IMR-90 (cell line): ENCODE data around the gene TFB1M. TPM values are rescaled to one million over a fixed set of nuclear protein-coding genes. Genes with fewer than 3 reads are reported as not detected.

Source experiments
- ATAC-seq: fragments of 200-7000 bp; cut with Tn5 transposase; 2 replicates; pipeline ENCODE4 v1.9.1; 2020; ENCODE audit warnings: low read depth, mild to moderate bottlenecking, moderate library complexity
- BruUV-seq: library from RNA; stranded (reverse); fragments of 400-500 nt; replicated peaks from 2 replicates; lab custom pipeline; 2021; lab: Mats Ljungman, UMichigan
- CTCF ChIA-PET: fragments of 300-600 bp; formaldehyde crosslinking; extraction: SDS; loops from one replicate; lab custom pipeline; 2021; ENCODE audit warnings: antibody characterized with exemption; lab: Yijun Ruan, JAX
- POLR2A ChIA-PET: fragments of 300-600 bp; sonication (Branson Sonifier 250); formaldehyde crosslinking; loops from one replicate; lab custom pipeline; 2022; ENCODE audit warnings: antibody characterized with exemption; ENCODE audit not compliant: unreplicated experiment; lab: Charles Lee
- DNase-seq: peaks from one replicate; pipeline ENCODE4 v3.0.0; 2013
- H2AFZ ChIP-seq: replicated peaks from 2 replicates; pipeline ENCODE3; 2013; ENCODE audit warnings: low read length, mild to moderate bottlenecking; ENCODE audit not compliant: poor library complexity
- H2AK5ac ChIP-seq: 2 replicates; pipeline ENCODE4 v1.6.1; 2013; ENCODE audit warnings: low read depth, low read length, inconsistent platforms
- H2AK9ac ChIP-seq: replicated peaks from 2 replicates; pipeline ENCODE3; 2013; ENCODE audit warnings: mild to moderate bottlenecking, low read depth, low read length, moderate library complexity; ENCODE audit not compliant: poor library complexity
- H2BK120ac ChIP-seq: 2 replicates; pipeline ENCODE4 v1.6.1; 2013; ENCODE audit warnings: low read depth, low read length, inconsistent platforms
- H2BK15ac ChIP-seq: 3 replicates; pipeline ENCODE4 v1.6.1; 2013; ENCODE audit warnings: low read depth, low read length, inconsistent platforms
- H2BK20ac ChIP-seq: 2 replicates; pipeline ENCODE4 v1.6.1; 2013; ENCODE audit warnings: low read depth, mild to moderate bottlenecking, inconsistent platforms, low read length, moderate library complexity
- H2BK5ac ChIP-seq: 2 replicates; pipeline ENCODE4 v1.6.1; 2013; ENCODE audit warnings: mild to moderate bottlenecking, low read depth, low read length, inconsistent platforms; ENCODE audit not compliant: poor library complexity, severe bottlenecking
- H3K14ac ChIP-seq: replicated peaks from 2 replicates; pipeline ENCODE4 v1.6.1; 2013; ENCODE audit warnings: low read depth, low read length, inconsistent platforms
- H3K18ac ChIP-seq: 2 replicates; pipeline ENCODE4 v1.6.1; 2013; ENCODE audit warnings: low read depth, low read length, control low read depth
- H3K23ac ChIP-seq: 2 replicates; pipeline ENCODE4 v1.6.1; 2013; ENCODE audit warnings: low read depth, low read length, inconsistent platforms
- H3K27ac ChIP-seq: 2 replicates; pipeline ENCODE4 v1.5.1; 2013; ENCODE audit warnings: mild to moderate bottlenecking, control low read depth, low read length; ENCODE audit not compliant: insufficient read depth
- H3K27me3 ChIP-seq: 2 replicates; pipeline ENCODE4 v1.6.1; 2013; ENCODE audit warnings: low read length; ENCODE audit not compliant: control insufficient read depth, insufficient read depth
- H3K36me3 ChIP-seq: 2 replicates; pipeline ENCODE4 v1.6.1; 2013; ENCODE audit warnings: low read length, mixed read lengths; ENCODE audit not compliant: control insufficient read depth, insufficient read depth
- H3K4ac ChIP-seq: 2 replicates; pipeline ENCODE4 v1.6.1; 2013; ENCODE audit warnings: low read depth, low read length, inconsistent platforms
- H3K4me1 ChIP-seq: 2 replicates; pipeline ENCODE4 v1.6.1; 2013; ENCODE audit warnings: low read length, mixed read lengths; ENCODE audit not compliant: control insufficient read depth, insufficient read depth
- H3K4me2 ChIP-seq: 2 replicates; pipeline ENCODE4 v1.6.1; 2013; ENCODE audit warnings: low read depth, mild to moderate bottlenecking, control low read depth, low read length, moderate library complexity
- H3K4me3 ChIP-seq: 2 replicates; pipeline ENCODE4 v1.5.1; 2013; ENCODE audit warnings: low read depth, mild to moderate bottlenecking, control low read depth, low read length, moderate library complexity; ENCODE audit not compliant: insufficient read depth
- H3K56ac ChIP-seq: 2 replicates; pipeline ENCODE4 v1.6.1; 2013; ENCODE audit warnings: low read length, inconsistent platforms; ENCODE audit not compliant: insufficient read depth; ENCODE audit errors: extremely low read depth
- H3K79me1 ChIP-seq, 2 experiments: 2 replicates each; pipeline ENCODE4 v1.6.1; 2013; ENCODE audit warnings: low read length in 2 of 2, inconsistent platforms in 1 of 2, low read depth in 1 of 2
- H3K9ac ChIP-seq: 2 replicates; pipeline ENCODE4 v1.6.1; 2013; ENCODE audit warnings: low read depth, low read length, control low read depth
- H3K9me1 ChIP-seq: 2 replicates; pipeline ENCODE4 v1.6.1; 2013; ENCODE audit warnings: low read length, inconsistent platforms; ENCODE audit not compliant: insufficient read depth
- H3K9me3 ChIP-seq: 2 replicates; pipeline ENCODE4 v1.6.1; 2013; ENCODE audit warnings: low read length; ENCODE audit not compliant: control insufficient read depth, insufficient read depth
- H4K20me1 ChIP-seq: 2 replicates; pipeline ENCODE4 v1.6.1; 2013; ENCODE audit warnings: low read length, inconsistent platforms; ENCODE audit not compliant: insufficient read depth
- H4K5ac ChIP-seq: 2 replicates; pipeline ENCODE4 v1.6.1; 2013; ENCODE audit warnings: mild to moderate bottlenecking, low read depth, low read length, control low read depth
- H4K8ac ChIP-seq, 2 experiments: 2 replicates each; pipeline ENCODE4 v1.6.1; 2013; ENCODE audit warnings: low read depth in 2 of 2, low read length in 2 of 2, control low read depth in 1 of 2, inconsistent platforms in 1 of 2
- H4K91ac ChIP-seq: 2 replicates; pipeline ENCODE4 v1.6.1; 2013; ENCODE audit warnings: low read depth, low read length, inconsistent platforms; ENCODE audit not compliant: insufficient read depth
- BHLHE40 ChIP-seq: fragments of 150-350 bp; IDR thresholded peaks from 2 replicates; pipeline ENCODE4 v1.6.1; 2016; ENCODE audit warnings: mild to moderate bottlenecking, low read depth, low read length
- CTCF ChIP-seq: conservative IDR thresholded peaks from 2 replicates; pipeline ENCODE4 v1.5.1; 2012; ENCODE audit warnings: mild to moderate bottlenecking, low read depth, low read length, improper control_type of control experiment
- ELK1 ChIP-seq: fragments of 150-350 bp; IDR thresholded peaks from 2 replicates; pipeline ENCODE4 v1.6.1; 2016; ENCODE audit warnings: low read depth, mild to moderate bottlenecking, low read length, moderate library complexity, borderline replicate concordance
- MAFK ChIP-seq: IDR thresholded peaks from 2 replicates; pipeline ENCODE4 v1.6.1; 2012; ENCODE audit warnings: low read depth, low read length, improper control_type of control experiment
- NFE2L2 ChIP-seq: fragments of 150-350 bp; IDR thresholded peaks from 2 replicates; pipeline ENCODE4 v1.6.1; 2016; ENCODE audit warnings: low read depth, mild to moderate bottlenecking, low read length
- POLR2A ChIP-seq: IDR thresholded peaks from 2 replicates; pipeline ENCODE4 v1.6.1; 2012; ENCODE audit warnings: mild to moderate bottlenecking, low read depth, low read length
- RAD21 ChIP-seq: IDR thresholded peaks from 2 replicates; pipeline ENCODE4 v1.6.1; 2012; ENCODE audit warnings: low read length, improper control_type of control experiment
- SMC3 ChIP-seq: fragments of 150-350 bp; IDR thresholded peaks from 2 replicates; pipeline ENCODE4 v1.6.1; 2016; ENCODE audit warnings: low read depth, mild to moderate bottlenecking, antibody characterized with exemption, low read length, moderate library complexity
- WGBS, 2 experiments: methylation state at CpG; one replicate each; pipeline versions ENCODE4 v1.1.5 to v1.1.7; 2013; ENCODE audit warnings: missing lambda C conversion rate in 2 of 2; ENCODE audit not compliant: insufficient read length in 1 of 2; ENCODE audit errors: extremely low coverage in 2 of 2; 5-methylcytosine and 5-hydroxymethylcytosine counted together
- dilution Hi-C: fragments of 300-500 bp; cut with HindIII; formaldehyde crosslinking; loops from one replicate; pipeline ENCODE4 v1.14.3; 2018; ENCODE audit warnings: low sequenced_read_pairs; ENCODE audit not compliant: unreplicated experiment
- in situ Hi-C: fragments of 300-500 bp; cut with MboI; formaldehyde crosslinking; loops from 3 replicates; pipeline ENCODE4 v1.14.3; 2019; ENCODE audit warnings: low sequenced_read_pairs, inconsistent platforms, mixed read lengths
- intact Hi-C: fragments of 100-400 bp; cut with micrococcal nuclease; formaldehyde crosslinking; loops from 2 replicates; pipeline ENCODE4 v1.10.0; 2022
- polyA plus RNA-seq, 3 experiments: library from polyadenylated mRNA; depleted of rRNA; stranded (reverse); fragments of >200 nt; gene quantifications; 2 replicates each; pipeline ENCODE4 v1.2.3, GENCODE V29; 2012; ENCODE audit warnings: low replicate concordance in 1 of 3
- total RNA-seq: library from RNA; depleted of rRNA; stranded (reverse); fragments of >200 nt; gene quantifications from 2 replicates; pipeline ENCODE4 v1.2.3, GENCODE V29; 2012

TFB1M gene
- total and polyA plus RNA-seq, 2 of the 4 experiments (the other 2 are of a cell fraction) = 18.1 to 22.4 TPM

GRCh38 chr6:155232848-155233247 lies 81.4 kb downstream of the TFB1M start:
- Histone ChIP-seq H3K4me2 (no peak overlapping the region), H3K9ac (no peak overlapping the region), H3K27ac (no peak overlapping the region), H2AK5ac (no peak overlapping the region), H3K9me1 (no peaks in the 10 kb centered on the region; the same call in 1 of the 2 replicates), H3K9me3 (no peaks in the 10 kb centered on the region; the same call in 1 of the 2 replicates), H2BK20ac (no peak overlapping the region), H3K23ac (no peak overlapping the region), H3K36me3 (no peaks in the 10 kb centered on the region), H4K5ac (no peak overlapping the region), H3K27me3 (no peaks in the 10 kb centered on the region), H2BK5ac (no peak overlapping the region), H2AK9ac (no peak overlapping the region), H3K79me1 (no peaks in the 10 kb centered on the region), H3K14ac (no peak overlapping the region), H3K18ac (no peak overlapping the region), H2BK15ac (no peak overlapping the region), H3K4me1 (peaks cover 7% of the 10 kb centered on the region; the same call in 1 of the 2 replicates), H4K20me1 (no peaks in the 10 kb centered on the region), H3K4ac (no peak overlapping the region), H3K4me3 (no peak overlapping the region), H4K8ac (no peak overlapping the region), H3K56ac (no peak overlapping the region), H4K91ac (no peak overlapping the region), H2AFZ (no peak overlapping the region), H2BK120ac (no peak overlapping the region)
- dilution Hi-C loops = no loop called here
- in situ Hi-C loops = no loop called here
- POLR2A ChIA-PET = no interaction called here
- 100% methylated on average over 1 of the region's 6 CpGs; no CpG with 5 or more reads in 1 of the 2 experiments for WGBS, 2 experiments
- no TSS peak for BruUV-seq
- DNase-seq (no peak), ATAC-seq (no peak)
- no peak for TF ChIP-seq RAD21
- TF ChIP-seq SMC3 = no peak
- TF ChIP-seq NFE2L2 = no peak
- TF ChIP-seq POLR2A = no peak
- no peak for TF ChIP-seq CTCF
- TF ChIP-seq MAFK = no peak
- TF ChIP-seq BHLHE40 = no peak
- no peak for TF ChIP-seq ELK1
- intact Hi-C loops = no loop called here
- CTCF ChIA-PET = no interaction called here
